GM23338 (cell line): ENCODE data around the gene FLNB. TPM values are rescaled to one million over a fixed set of nuclear protein-coding genes. Genes with fewer than 3 reads are reported as not detected.

Experiments
- ATAC-seq: fragments of 200-7000 bp; cut with Tn5 transposase; 3 replicates; pipeline ENCODE4 v1.9.1; 2020
- DNase-seq: peaks from one replicate; pipeline ENCODE4 v3.0.0-alpha.2; 2015; ENCODE audit warnings: low spot score
- H2AFZ ChIP-seq: fragments of 200-600 bp; sonication (generic); 2 replicates; pipeline ENCODE4 v1.8.0; 2016; ENCODE audit warnings: antibody characterized with exemption, mild to moderate bottlenecking, moderate library complexity
- H3F3A ChIP-seq: fragments of 200-600 bp; sonication (generic); replicated peaks from 2 replicates; pipeline ENCODE4 v1.8.0; 2017; ENCODE audit warnings: antibody characterized with exemption, mixed run types, low read depth
- H3K27ac ChIP-seq: fragments of 200-600 bp; sonication (generic); 2 replicates; pipeline ENCODE4 v1.6.1; 2016; ENCODE audit warnings: low read depth
- H3K27me3 ChIP-seq: fragments of 200-600 bp; sonication (generic); 2 replicates; pipeline ENCODE4 v1.8.0; 2016; ENCODE audit warnings: mild to moderate bottlenecking, mixed run types, moderate library complexity; ENCODE audit not compliant: insufficient read depth
- H3K36me3 ChIP-seq: fragments of 200-600 bp; sonication (generic); 2 replicates; pipeline ENCODE4 v1.8.0; 2016; ENCODE audit warnings: mild to moderate bottlenecking; ENCODE audit not compliant: insufficient read depth
- H3K4me1 ChIP-seq: fragments of 200-600 bp; sonication (generic); 2 replicates; pipeline ENCODE4 v1.8.0; 2016; ENCODE audit warnings: mild to moderate bottlenecking, moderate library complexity; ENCODE audit not compliant: insufficient read depth
- H3K4me2 ChIP-seq: fragments of 200-600 bp; sonication (generic); 2 replicates; pipeline ENCODE4 v1.7.1; 2017; ENCODE audit warnings: mixed run types
- H3K4me3 ChIP-seq: fragments of 200-600 bp; sonication (generic); 2 replicates; pipeline ENCODE4 v1.6.1; 2016; ENCODE audit warnings: mixed run types
- H3K79me2 ChIP-seq: fragments of 200-600 bp; sonication (generic); replicated peaks from 2 replicates; pipeline ENCODE4 v1.8.0; 2017; ENCODE audit warnings: mild to moderate bottlenecking; ENCODE audit not compliant: insufficient read depth
- H3K9me2 ChIP-seq: fragments of 200-600 bp; sonication (generic); 2 replicates; pipeline ENCODE4 v1.8.0; 2017; ENCODE audit not compliant: insufficient read depth
- H4K20me1 ChIP-seq: fragments of 200-600 bp; sonication (generic); replicated peaks from 2 replicates; pipeline ENCODE4 v1.8.0; 2017; ENCODE audit warnings: mild to moderate bottlenecking; ENCODE audit not compliant: insufficient read depth
- H3K27ac Mint-ChIP-seq: 2 replicates; pipeline ENCODE4 v1.8.0; 2020; ENCODE audit warnings: inconsistent platforms, mild to moderate bottlenecking, moderate library complexity, mixed read lengths
- H3K27me3 Mint-ChIP-seq: 3 replicates; pipeline ENCODE4 v1.8.0; 2022; ENCODE audit warnings: low read depth, mild to moderate bottlenecking, moderate library complexity, mixed read lengths, inconsistent platforms; ENCODE audit not compliant: insufficient read depth, poor library complexity
- H3K36me3 Mint-ChIP-seq: 3 replicates; pipeline ENCODE4 v1.8.0; 2021; ENCODE audit warnings: low read depth, mild to moderate bottlenecking, inconsistent platforms, moderate library complexity, mixed read lengths
- H3K4me1 Mint-ChIP-seq: 3 replicates; pipeline ENCODE4 v1.8.0; 2020; ENCODE audit warnings: mild to moderate bottlenecking, inconsistent platforms, mixed read lengths
- H3K4me3 Mint-ChIP-seq: 3 replicates; pipeline ENCODE4 v1.8.0; 2021; ENCODE audit warnings: moderate library complexity, mild to moderate bottlenecking, inconsistent platforms, mixed read lengths
- H3K9me3 Mint-ChIP-seq: 3 replicates; pipeline ENCODE4 v1.8.0; 2020; ENCODE audit warnings: moderate library complexity, mild to moderate bottlenecking, inconsistent platforms, mixed read lengths
- CREB1 ChIP-seq: fragments of 250-450 bp; sonication (Bioruptor Pico); IDR thresholded peaks from 2 replicates; pipeline ENCODE4 v1.5.0; 2020; ENCODE audit warnings: low read depth, mild to moderate bottlenecking, moderate library complexity
- CTCF ChIP-seq, 2 experiments: fragments of 200-600 bp in 1 of 2; sonication (generic) in 1 of 2; conservative IDR thresholded peaks; 2 replicates each; pipeline versions ENCODE4 v1.5.1 to v1.6.1; 2016 to 2017; ENCODE audit warnings: antibody characterized with exemption in 2 of 2, low read depth in 2 of 2, mild to moderate bottlenecking in 2 of 2, moderate library complexity in 1 of 2
- ETS1 ChIP-seq: IDR thresholded peaks from 2 replicates; pipeline ENCODE4 v1.6.1; 2016; ENCODE audit warnings: antibody characterized with exemption
- EZH2 ChIP-seq: fragments of 200-600 bp; sonication (generic); IDR thresholded peaks from one replicate; pipeline ENCODE4 v1.8.0; 2017; ENCODE audit warnings: antibody characterized with exemption, mild to moderate bottlenecking, low read depth; ENCODE audit not compliant: unreplicated experiment
- EZH2phosphoT487 ChIP-seq: fragments of 200-600 bp; sonication (generic); IDR thresholded peaks from one replicate; pipeline ENCODE4 v1.8.1; 2018; ENCODE audit warnings: antibody characterized with exemption; ENCODE audit not compliant: unreplicated experiment
- JUNB ChIP-seq: IDR thresholded peaks from one replicate; pipeline ENCODE4 v1.6.1; 2016; ENCODE audit warnings: antibody characterized with exemption; ENCODE audit not compliant: unreplicated experiment
- NANOG ChIP-seq: IDR thresholded peaks from 2 replicates; pipeline ENCODE4 v1.6.1; 2016; ENCODE audit warnings: antibody characterized with exemption, borderline replicate concordance
- REST ChIP-seq: IDR thresholded peaks from one replicate; pipeline ENCODE4 v1.6.1; 2018; ENCODE audit warnings: antibody characterized with exemption; ENCODE audit not compliant: unreplicated experiment
- ZNF114 ChIP-seq: fragments of 250-450 bp; sonication (Bioruptor Pico); IDR thresholded peaks from 2 replicates; pipeline ENCODE4 v1.5.0; 2020; ENCODE audit warnings: mild to moderate bottlenecking, moderate library complexity
- ZNF331 ChIP-seq: fragments of 250-450 bp; sonication (Bioruptor Pico); IDR thresholded peaks from 2 replicates; pipeline ENCODE4 v1.5.0; 2020; ENCODE audit warnings: low read depth, mild to moderate bottlenecking, moderate library complexity
- ZNF462 ChIP-seq: fragments of 250-450 bp; sonication (Bioruptor Pico); IDR thresholded peaks from 2 replicates; pipeline ENCODE4 v1.5.0; 2020; ENCODE audit warnings: mild to moderate bottlenecking, moderate library complexity
- polyA plus RNA-seq: library from polyadenylated mRNA; unstranded; fragments of >200 nt; fragmentation: Nextera tagmentation; extraction: Ambion mirVana; gene quantifications from 2 replicates; pipeline ENCODE4 v1.2.1, GENCODE V29; 2016
- total RNA-seq: library from RNA; depleted of rRNA; stranded (reverse); fragments of >200 nt; shearing (Covaris generic); gene quantifications from 2 replicates; pipeline ENCODE4 v1.2.3, GENCODE V29; 2014

The FLNB gene
- total and polyA plus RNA-seq, 2 experiments from 2014 or later: 39.7 to 179 TPM

GRCh38 chr3:58012302-58012701, 4.1 kb downstream of the FLNB start:
- 0 out of 2 replicates have a peak overlapping the region, but pooled peaks have one; percentile 12 for H3K27ac Mint-ChIP-seq
- H3K9me3 Mint-ChIP-seq: no peaks in the 10 kb centered on the region
- H3K36me3 ChIP-seq: no peaks in the 10 kb centered on the region
- H3K27me3 ChIP-seq: no peaks in the 10 kb centered on the region
- no peak overlapping the region for H3K4me3 Mint-ChIP-seq
- H3K4me2 ChIP-seq: peak overlapping the region; percentile 96
- no peak overlapping the region for H3K4me3 ChIP-seq
- peaks cover 7% of the 10 kb centered on the region for H3K27me3 Mint-ChIP-seq
- no peak for ATAC-seq
- H2AFZ ChIP-seq: no peak overlapping the region
- H4K20me1 ChIP-seq: peaks cover 44% of the 10 kb centered on the region
- H3K36me3 Mint-ChIP-seq: no peaks in the 10 kb centered on the region; the same call in 2 of the 3 replicates
- H3K4me1 Mint-ChIP-seq: peaks cover 56% of the 10 kb centered on the region
- no peak for DNase-seq
- H3K4me1 ChIP-seq: peaks cover 67% of the 10 kb centered on the region
- H3K27ac ChIP-seq: no peak overlapping the region
- H3F3A ChIP-seq: no peaks in the 10 kb centered on the region; the same call in 1 of the 2 replicates
- H3K79me2 ChIP-seq: peaks cover 90% of the 10 kb centered on the region
- H3K9me2 ChIP-seq: no peaks in the 10 kb centered on the region
- TF ChIP-seq EZH2: no peak
- no peak for TF ChIP-seq ZNF114 (CRISPR knock-in tag)
- TF ChIP-seq CTCF (conservative IDR thresholded peaks at IDR 0.05; ENCODE audit: low read depth in 2 of 2): no peak
- TF ChIP-seq REST: no peak
- no peak for TF ChIP-seq EZH2phosphoT487
- TF ChIP-seq ETS1: no peak
- no peak for TF ChIP-seq NANOG
- no peak for TF ChIP-seq ZNF331 (CRISPR knock-in tag)
- no peak for TF ChIP-seq CREB1 (CRISPR knock-in tag)
- TF ChIP-seq JUNB: no peak
- TF ChIP-seq ZNF462 (CRISPR knock-in tag): no peak
